Pulmonary artery endothelial cell (primary cell): ENCODE measurements around the gene CABP1. TPM values are rescaled to one million over a fixed set of nuclear protein-coding genes. Genes with fewer than 3 reads are reported as not detected.

Source experiments
- total RNA-seq: library from RNA; depleted of rRNA; stranded (reverse); fragments of >200 nt; gene quantifications from 2 replicates; pipeline ENCODE4 v1.2.3, GENCODE V29; 2014

CABP1 gene
- total RNA-seq, 1 donor from 2014 or later = not detected

Other genes starting within 250 kb of the CABP1 start
- 293 and 438 TPM in 2 replicates for gene COX6A1, start 202.5 kb upstream of the CABP1 start, total RNA-seq
- gene TRIAP1, start 194.2 kb upstream of the CABP1 start, total RNA-seq = 44.2 and 52.0 TPM in 2 replicates
- 24.7 and 28.5 TPM in 2 replicates for gene GATC, start 194.2 kb upstream of the CABP1 start, total RNA-seq
- 311 and 390 TPM in 2 replicates for gene SRSF9, start 170.9 kb upstream of the CABP1 start, total RNA-seq
- gene DYNLL1, start 144.5 kb upstream of the CABP1 start, total RNA-seq = 335 and 441 TPM in 2 replicates
- gene COQ5, start 111.5 kb upstream of the CABP1 start, total RNA-seq = 33.6 and 40.8 TPM in 2 replicates
- 108 and 127 TPM in 2 replicates for gene RNF10, start 106.3 kb upstream of the CABP1 start, total RNA-seq
- 28.5 and 48.4 TPM in 2 replicates for gene POP5, start 59.2 kb upstream of the CABP1 start, total RNA-seq
- gene MLEC, start 46.5 kb downstream of the CABP1 start, total RNA-seq = 57.8 and 98.9 TPM in 2 replicates
- gene UNC119B, start 69.8 kb downstream of the CABP1 start, total RNA-seq = 26.1 and 29.1 TPM in 2 replicates
- 12.0 and 17.9 TPM in 2 replicates for gene ACADS, start 85.2 kb downstream of the CABP1 start, total RNA-seq